NOMO-1 treated with dmso at 0.1 percent for 144 hours (cell line): ENCODE measurements around the gene LIN54.

Experiments
- DNase-seq: peaks from one replicate; lab custom pipeline; 2025; ENCODE audit not compliant: unreplicated experiment; lab: John Stamatoyannopoulos, UW

The LIN54 gene

GRCh38 chr4:82896755-82897154 is 113.9 kb downstream of the LIN54 start:
- DNase-seq: no peak

DNA sequence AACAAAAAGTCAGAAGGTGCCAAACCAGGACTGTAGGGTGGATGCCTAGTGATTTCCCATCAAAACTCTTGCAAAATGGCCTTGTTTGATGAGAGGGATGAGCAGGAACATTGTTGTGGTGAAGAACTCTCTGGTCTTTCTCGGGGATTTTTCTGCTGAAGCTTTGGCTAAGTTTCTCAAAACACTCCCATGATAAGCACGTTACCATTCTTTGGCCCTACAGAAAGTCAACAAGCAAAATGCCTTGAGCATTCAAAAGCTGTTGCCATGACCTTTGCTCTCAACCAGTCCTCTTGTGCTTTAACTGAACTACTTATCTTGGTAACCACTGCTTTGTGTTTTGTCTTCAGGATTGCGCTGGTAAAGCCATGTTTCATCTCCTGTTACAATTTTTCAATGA is 116.7 kb downstream of the LIN54 start:
- DNase-seq: no peak

- no peak for DNase-seq
Observed at GRCh38 chr4:82892467-82892802, 118.2 kb downstream of the LIN54 start.

DNA sequence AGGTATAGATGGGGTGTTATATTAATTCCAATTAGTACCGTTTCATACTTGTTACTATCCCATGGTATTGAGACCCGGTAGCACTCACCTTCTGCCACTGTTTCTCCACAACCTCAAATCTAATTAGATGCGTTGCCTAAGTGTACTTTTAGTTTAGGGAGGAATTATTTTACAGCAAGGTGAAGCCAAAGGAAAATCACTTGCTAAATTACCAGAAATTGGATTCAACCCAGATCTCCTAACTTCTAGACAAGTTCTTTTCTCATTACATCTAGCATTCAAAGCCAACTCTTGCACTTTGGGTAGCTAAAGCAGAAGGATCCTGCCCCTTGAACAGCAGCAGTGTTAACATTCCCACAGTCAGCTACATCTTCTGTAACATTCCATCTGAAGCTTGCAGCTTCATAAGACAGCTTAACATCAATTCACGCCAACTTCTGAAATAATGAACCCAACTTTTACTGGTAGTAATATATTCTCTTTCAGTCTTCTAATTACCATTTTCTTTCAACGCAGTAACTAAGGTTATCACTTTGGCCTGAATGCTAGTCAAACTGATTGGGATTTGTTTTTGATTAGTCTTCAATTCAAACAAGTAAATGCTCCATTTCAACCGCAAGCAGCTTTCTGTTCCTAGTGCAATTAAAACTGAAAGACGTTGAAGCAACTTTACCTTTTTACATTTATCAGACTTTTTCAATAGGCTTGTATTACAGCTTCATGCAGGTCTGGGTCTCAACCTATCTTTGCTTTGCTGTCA is 118.7 kb downstream of the LIN54 start:
- no peak for DNase-seq

DNA sequence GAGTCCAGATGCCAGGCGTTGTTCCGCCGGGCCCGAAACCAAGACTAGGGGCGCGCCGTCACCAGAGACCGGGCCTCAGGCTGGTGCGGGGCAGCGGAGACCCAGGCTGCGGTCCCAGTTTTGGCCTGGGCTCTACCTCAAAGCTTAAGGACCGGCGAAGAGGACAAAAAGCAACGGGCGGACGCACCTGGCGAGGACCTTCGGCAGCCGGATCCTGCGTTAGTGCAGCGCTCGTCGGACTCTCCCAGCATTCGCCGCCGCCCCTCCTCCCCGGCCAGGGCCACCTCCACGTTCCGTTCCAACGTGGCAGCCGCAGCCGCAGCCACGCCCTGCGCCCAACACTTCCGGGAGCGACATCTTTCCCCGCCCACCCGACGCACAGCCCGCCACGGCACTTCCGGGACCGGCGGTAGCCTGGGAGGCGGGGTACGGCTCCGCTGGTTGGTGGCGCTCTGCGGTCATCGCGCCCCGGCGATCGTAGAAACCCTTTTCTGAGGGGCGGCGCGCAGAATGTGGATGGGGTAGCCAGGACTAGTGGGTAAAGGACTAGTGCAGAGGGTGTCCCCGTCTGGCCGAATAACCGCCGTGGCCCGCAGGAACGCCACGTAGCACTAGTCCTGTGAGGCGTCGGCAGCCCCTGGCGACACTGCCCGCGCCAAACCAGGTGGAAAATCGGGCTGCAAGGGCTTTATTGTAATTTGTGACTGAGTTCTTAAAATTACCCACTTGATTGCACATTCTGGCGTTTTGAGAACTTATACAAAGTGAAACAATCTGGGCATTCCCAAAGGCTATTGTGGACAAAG is 119.5 kb downstream of the LIN54 start, which contains the start of gene SEC31A:
SEC31A (minus strand) TSS at position 253 of the 806 bp plus-strand sequence. CDS start 9,217 bp downstream, outside the sequence.
- DNase-seq: peak; percentile 95

- no peak for DNase-seq
Observed at GRCh38 chr4:82890528-82890900, 120.1 kb downstream of the LIN54 start.

DNA sequence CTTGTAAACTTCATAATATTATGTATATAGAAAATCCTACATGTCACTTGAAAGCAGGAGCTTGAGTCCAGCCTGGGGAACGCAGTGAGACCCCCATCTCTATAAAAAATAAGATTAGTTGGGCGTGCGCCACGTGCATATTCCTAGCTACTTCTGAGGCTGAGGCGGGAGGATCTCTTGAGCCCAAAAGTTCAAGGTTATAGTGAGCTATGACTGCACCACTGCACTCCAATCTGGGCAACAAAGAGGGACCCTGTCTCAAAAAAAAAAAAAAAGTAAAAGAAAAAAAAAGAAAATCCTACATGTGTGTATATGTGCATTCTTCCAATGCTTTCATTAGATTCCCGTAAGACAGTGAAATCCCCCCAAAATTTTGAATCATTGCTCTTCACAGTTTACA is 121.3 kb downstream of the LIN54 start:
- no peak for DNase-seq

DNA sequence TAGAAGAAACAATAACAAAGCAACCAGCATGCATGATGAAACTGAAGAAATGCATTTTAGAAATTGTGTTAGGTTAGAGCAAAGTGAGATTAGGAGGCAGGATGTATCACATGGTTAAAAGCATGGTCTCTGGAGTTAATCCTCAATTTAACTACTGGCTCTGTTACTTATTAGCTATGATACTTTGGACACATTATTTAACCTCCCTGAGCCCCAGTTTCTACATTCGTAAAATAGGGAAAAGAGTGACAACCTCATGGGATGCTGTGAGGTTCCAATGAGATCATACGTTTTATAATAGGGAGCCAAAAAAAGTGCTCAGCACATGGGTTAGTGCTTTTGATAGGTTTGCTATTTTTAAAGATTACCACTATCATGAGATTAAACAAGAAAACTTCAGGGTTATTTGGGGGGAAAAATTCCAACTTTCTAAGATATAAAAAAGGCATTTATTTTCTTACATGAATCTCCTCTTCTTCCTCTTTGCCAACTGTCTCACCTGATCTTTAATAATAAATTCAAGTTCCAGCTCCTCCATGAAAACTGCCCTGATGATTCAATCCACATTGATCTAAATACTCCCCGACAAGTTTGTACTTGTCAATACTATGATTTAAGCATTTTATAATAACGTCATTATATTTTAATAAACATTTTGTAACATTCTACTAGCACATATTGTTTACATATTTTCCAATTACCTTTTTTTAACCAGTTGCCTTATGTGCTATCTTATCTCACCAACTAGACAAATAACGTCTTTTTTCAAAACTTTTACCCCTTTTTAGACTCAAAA is 124.3 kb downstream of the LIN54 start:
- DNase-seq: no peak

DNA sequence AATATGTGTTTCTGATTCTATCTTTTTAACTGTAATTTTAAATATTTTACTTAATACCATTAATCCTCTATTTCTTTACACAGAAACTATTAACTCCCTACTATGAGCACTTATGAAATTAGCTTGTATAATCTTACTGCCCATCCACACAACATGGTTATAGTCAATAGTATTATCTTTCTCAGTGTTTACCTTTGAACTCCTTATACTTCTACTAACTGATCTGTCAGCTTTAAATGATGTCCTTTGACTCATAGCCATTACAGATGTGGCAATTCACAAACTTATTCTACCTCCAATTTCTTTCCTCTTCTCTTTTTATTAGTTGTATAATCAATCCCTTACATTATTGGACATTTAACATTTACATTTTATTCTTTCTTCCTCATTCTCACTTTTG is 125.2 kb downstream of the LIN54 start:
- DNase-seq: no peak
